HG03039 (cell line): Measurements from ENCODE around the gene RECK.

Source experiments
- ATAC-seq: cut with Tn5 transposase; IDR thresholded peaks from one replicate; pipeline ENCODE4 v1.9.1; 2021; ENCODE audit warnings: mild to moderate bottlenecking, moderate library complexity; ENCODE audit not compliant: unreplicated experiment

RECK gene

DNA sequence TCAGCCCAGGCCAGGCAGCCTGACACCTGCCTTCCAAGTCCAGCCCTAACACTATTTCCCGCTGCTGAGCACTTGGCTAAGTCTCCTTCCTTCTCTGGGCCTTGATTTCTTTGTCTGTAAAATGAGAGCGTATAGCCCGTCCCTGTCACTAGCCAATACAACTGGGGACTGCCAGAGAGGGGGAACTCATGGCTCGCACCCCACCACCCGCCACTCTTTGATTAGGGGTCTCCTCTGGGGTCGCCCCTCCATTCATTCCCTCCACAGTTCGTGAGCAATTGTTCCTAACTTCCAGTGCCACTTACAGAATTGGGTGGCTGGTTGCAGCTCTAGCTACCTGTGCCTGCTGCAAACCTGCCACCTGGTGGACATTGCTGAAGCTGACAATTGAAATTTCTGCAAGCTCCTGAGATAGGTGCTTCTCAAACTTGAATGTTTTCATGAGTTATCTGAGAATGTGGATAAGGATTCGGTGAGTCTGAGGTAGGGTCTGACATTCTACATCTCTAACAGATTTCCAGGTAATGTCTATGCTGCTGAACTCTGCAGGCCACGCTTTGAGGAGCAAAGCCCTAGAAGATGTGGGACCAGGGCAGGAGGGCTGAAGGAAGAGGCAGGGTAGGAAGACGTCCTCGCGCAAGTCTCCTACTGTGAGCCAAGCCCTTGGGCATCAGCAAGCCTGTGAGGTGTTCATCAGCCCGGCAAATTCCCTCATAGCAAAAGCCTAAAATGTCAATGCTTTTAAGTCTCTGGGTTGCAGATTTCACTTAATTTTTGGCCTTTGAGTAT is 13.3 kb upstream of the RECK start:
- no peak for ATAC-seq

GRCh38 chr9:36025746-36026145 is 11.0 kb upstream of the RECK start:
- no peak for ATAC-seq

GRCh38 chr9:36029202-36029601 is 7.5 kb upstream of the RECK start:
- ATAC-seq = no peak

- no peak for ATAC-seq
Observed at GRCh38 chr9:36029765-36030528, 6.8 kb upstream of the RECK start.

- ATAC-seq = no peak
Observed at GRCh38 chr9:36030871-36031270, 5.8 kb upstream of the RECK start.

DNA sequence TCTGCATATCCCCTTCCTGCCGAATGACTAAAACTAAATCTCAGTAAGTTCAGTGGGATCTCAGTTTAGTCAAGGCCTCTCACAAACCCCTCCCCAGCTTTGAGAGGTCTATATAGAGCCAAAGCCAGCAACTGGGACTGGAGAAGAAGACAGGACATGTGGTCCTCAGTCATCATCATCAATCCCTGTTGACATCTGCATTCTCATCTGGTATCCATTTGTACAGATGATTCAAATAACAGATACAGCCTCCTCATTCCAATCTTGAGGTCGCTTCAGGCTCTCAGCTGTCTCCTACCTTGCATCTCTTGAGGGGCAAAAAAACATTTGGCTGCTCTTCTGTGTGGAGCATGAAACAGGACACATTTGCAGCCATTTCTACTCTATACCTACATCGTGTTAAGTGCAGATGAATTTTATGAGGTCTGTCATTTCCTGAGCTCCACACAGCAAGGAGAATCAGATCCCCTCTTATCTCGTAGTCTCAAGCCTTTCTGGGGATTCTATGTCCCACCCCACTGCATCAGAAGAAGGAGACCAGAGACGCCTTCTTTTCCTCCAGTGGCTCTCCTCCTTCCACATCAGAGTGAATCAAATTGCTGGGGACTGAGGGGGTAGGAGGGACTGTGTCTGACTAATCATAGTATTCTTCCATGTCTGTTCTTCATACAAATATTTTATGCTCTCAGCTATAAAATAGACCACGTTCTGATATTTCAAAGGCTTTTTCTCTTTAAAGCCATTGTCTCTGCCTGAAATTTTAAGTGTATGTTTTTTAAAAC is 4.7 kb upstream of the RECK start:
- no peak for ATAC-seq

DNA sequence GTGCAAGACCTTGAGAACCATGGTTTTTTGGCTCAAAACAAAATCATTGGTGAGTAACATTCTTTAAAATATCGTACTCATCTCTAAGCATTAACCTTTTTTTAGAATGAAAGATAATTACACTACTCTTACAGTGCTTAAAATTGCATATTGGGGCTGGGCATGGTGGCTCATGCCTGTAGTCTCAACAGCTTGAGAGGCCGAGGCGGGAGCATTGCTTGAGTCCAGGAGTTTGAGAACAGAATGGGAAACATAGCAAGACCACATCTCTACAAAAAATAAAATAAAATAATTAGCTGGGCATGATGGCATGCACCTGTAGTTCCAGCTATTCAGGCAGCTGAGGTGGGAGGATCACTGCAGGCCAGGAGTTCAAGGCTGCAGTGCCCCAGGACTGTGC is 2.9 kb upstream of the RECK start:
- ATAC-seq = no peak

DNA sequence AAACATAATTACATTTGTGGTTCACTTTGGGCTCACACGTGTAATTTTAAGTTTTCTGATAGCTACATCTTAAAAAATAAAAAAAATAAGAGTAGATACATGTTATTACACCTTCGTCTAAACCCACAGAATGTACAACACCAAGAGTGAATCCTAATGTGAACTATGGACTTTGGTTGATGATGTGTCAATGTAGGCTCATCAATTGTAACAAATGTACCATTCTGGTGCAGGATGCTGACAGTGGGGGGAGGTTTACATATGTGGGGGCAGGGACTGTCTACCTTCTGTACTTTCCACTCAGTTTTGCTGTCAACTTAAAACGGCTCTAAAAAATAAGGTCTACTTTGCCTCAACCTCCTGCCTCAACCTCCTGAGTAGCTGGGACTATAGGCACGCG is 2.5 kb upstream of the RECK start:
- no peak for ATAC-seq

GRCh38 chr9:36035006-36035405 is 1.7 kb upstream of the RECK start:
- ATAC-seq = no peak

DNA sequence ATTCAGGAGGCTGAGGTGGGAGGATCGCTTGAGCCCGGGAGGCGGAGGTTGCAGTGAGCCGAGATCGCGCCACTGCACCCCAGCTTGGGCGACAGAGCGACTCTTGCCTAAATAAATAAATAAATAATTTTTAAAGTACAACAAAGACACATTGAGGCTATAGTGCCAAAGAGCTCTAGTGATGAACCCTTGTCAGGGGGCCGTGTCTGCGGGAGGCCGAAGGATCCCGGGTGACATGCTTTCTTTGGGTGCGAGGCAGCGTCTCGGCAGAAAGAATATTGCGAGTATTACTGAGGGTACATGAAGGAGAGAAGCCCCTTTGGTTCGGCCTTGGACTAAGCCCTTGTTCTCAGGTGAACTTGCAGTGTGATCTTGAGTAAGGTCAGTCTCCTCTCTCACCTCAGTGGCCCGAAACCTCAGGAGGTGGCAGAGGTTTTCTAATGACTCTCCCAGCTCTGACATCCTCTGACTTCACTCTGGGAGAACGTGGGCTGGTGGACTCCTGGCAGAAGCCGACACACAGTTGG is 397 bp upstream of the RECK start:
- ATAC-seq = no peak

- ATAC-seq = no peak
Observed at GRCh38 chr9:36037549-36038122, 923 bp downstream of the RECK start.

- ATAC-seq = no peak
Observed at GRCh38 chr9:36039121-36039520, 2.4 kb downstream of the RECK start.

DNA sequence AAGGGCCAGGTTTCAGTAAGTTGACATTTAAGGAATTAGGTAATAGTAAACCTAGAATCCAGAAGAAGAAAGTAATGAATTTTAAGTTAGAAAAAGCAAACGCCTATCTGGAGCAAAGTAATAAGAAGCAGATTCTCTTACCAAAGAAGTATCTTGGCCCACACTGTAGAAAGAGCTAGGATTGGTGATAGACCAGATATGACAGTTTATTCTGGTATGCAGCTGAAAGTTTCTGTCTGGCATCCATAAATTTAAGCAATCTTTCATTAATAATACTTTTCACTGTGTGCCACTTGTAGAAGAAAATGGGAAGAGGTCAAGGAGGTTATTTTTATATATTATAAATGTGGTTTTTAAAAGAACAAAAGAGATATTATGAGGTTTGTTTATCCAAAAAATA is 3.0 kb downstream of the RECK start:
- no peak for ATAC-seq

DNA sequence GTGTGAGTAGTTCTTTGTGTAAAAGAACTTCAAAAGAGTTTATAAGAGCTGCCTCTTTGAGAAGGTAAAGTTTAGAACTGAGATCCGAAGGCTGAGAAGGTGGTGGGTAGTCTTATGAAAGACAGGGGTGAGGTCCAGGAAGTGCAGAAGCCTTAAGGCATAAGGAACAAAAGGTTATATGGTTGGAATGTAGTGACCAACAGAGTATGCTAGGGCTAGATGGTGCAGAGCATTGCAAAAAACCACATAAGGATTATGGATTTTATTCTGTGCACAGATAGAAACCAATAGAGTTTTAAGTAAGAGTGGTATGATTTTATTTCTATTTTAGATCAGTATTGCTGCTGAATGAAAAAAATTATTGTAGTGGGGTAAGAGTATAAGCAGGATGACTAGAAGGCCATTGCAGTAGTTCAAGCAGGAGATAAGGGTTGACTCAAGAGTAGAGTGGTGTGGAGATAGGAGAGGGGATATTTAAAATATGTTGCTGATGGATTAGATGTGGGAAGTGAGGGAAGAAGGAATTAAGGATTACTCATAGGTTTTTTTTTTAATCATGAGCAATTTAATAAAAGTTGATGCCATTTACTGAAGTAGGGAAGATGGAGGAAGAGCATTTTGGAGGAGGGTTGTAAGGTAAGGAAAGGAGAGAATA is 3.7 kb downstream of the RECK start:
- ATAC-seq = no peak

DNA sequence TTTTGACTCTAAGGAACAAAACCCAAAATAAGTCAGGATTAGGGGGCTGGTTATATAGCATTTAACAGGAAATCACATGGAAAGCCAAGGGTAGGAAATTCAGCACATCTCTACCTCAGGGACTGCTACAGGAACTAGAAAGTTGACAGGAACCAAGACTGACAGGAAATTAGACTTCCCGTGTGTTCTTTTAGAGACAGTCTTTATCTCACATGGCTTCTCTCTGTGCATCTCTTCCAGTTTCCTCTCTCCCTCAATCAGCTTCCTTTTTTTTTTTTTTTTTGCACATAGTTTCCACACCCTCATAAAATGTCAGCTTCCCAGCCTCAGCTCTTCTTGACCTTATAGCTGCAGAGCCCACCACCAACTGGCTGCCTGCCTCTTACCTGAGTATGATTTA is 4.8 kb downstream of the RECK start:
- no peak for ATAC-seq

- no peak for ATAC-seq
Observed at GRCh38 chr9:36045610-36046009, 8.9 kb downstream of the RECK start.

GRCh38 chr9:36046923-36047322 is 10.2 kb downstream of the RECK start:
- ATAC-seq = no peak

DNA sequence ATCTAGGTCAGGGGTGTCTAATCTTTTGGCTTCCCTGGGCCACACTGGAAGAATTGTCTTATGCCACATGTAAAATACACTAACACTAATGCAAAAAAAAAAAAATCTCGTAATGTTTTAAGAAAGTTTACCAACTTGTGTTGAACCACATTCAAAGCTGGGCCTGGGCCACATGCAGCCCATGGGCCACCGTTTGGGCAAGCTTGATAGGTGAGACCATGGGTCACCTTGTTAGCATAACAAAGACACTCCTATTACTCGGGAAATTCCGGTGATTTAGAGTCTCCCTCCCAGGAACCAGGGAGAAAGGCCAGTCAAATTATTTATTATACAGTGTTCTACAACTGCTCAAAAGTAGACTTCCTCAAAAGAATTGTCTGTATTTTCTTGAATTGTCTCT is 12.7 kb downstream of the RECK start:
- no peak for ATAC-seq

DNA sequence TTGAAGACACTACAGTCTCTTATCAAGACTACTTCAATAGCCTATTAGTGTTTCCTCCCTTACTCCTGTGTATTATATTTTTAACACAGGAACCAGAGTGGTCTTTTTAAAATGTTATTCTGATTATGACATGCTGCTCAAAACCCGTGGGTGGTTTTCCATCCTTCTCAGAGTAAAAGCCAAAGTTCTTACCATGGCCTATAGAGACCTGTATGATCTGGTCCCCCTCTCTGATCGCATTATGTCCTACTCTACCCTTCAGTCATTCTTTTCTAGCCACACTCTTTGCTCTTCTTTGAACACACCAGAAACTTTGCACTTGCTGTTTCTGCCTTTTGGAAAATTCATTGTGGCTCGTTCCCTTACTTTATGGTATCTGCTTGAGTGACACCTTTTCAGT is 13.8 kb downstream of the RECK start:
- ATAC-seq = no peak

- no peak for ATAC-seq
Observed at GRCh38 chr9:36051317-36051716, 14.6 kb downstream of the RECK start.

DNA sequence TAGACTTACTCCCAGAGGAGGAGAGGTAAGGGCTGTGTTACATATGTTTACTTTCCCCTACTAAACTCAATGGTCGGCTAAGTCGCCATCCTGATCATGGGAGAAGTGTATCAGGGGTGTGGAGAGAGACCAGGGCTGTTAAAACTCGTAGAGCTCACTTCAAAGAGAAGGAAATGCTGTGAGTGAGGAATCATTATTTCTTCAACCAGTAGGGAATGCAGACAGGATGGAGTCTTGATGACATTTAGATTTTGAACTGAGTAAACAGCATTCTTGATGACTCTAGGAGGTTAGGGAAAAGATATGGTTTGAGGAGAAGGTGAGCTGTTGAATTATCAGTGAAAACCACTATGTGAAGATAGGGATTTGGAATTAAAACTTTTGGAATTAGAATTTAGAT is 17.3 kb downstream of the RECK start:
- no peak for ATAC-seq
